GM12873 (cell line): ENCODE measurements around the gene SPTBN1.

Experiments used
- TF ChIP-seq, protein P1 (sequence below): IDR thresholded peaks from 2 replicates; pipeline ENCODE4 v1.5.1; 2012; ENCODE audit warnings: low read depth, mild to moderate bottlenecking, moderate library complexity, low read length, control low read depth; ENCODE audit not compliant: insufficient read depth; ENCODE audit errors: missing control alignments

SPTBN1 gene

GRCh38 chr2:54564439-54564838 is 108.3 kb downstream of the SPTBN1 start:
- TF ChIP-seq, protein P1, sequence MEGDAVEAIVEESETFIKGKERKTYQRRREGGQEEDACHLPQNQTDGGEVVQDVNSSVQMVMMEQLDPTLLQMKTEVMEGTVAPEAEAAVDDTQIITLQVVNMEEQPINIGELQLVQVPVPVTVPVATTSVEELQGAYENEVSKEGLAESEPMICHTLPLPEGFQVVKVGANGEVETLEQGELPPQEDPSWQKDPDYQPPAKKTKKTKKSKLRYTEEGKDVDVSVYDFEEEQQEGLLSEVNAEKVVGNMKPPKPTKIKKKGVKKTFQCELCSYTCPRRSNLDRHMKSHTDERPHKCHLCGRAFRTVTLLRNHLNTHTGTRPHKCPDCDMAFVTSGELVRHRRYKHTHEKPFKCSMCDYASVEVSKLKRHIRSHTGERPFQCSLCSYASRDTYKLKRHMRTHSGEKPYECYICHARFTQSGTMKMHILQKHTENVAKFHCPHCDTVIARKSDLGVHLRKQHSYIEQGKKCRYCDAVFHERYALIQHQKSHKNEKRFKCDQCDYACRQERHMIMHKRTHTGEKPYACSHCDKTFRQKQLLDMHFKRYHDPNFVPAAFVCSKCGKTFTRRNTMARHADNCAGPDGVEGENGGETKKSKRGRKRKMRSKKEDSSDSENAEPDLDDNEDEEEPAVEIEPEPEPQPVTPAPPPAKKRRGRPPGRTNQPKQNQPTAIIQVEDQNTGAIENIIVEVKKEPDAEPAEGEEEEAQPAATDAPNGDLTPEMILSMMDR: no peak

DNA sequence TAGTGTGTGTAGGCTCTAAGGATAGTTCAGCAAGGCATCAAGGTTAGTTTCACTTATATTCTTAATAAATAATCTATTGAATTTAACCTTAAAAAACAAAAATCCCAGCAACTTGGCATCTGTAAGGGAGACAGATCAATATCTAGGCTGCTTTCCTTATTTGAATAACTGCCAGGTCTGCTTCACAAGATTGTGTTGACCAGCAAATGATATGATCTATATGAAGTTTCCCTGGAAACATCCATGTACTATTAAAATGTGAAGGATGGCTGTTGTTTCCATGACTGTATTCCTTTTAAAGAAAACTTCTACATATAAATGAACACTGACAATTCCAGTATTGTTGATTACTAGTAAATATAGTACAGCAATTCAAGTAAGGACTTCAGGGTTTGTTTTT is 109.4 kb downstream of the SPTBN1 start:
- TF ChIP-seq, protein P1: no peak

- TF ChIP-seq, protein P1: no peak
Observed at GRCh38 chr2:54566896-54567295, 110.8 kb downstream of the SPTBN1 start.

DNA sequence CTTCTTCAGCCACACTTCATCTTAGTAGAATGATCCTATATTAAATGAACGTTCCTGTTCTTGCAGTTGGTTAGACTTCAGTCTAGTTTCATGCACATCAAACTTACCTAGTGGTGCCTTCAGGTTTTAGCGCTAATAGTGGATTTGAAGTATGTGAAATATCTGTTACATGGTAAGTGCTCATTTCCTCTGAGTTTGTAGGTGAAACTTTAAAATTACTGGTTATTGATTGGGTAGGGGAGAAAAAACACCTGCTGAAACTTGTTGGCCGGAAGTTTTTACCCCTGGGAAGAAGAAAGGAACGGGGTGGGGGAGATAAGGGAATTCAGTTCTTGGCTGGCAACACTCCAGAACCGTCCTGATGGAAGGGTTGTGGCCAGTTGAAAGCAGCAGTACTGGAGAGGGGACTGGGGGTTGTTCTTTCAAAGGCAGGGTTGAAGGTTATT is 112.8 kb downstream of the SPTBN1 start:
- TF ChIP-seq, protein P1: no peak

GRCh38 chr2:54569745-54570301 is 113.7 kb downstream of the SPTBN1 start:
- TF ChIP-seq, protein P1: no peak

- TF ChIP-seq, protein P1: no peak
Observed at GRCh38 chr2:54570321-54570855, 114.3 kb downstream of the SPTBN1 start.

- TF ChIP-seq, protein P1: no peak
Observed at GRCh38 chr2:54570925-54571694, 115.0 kb downstream of the SPTBN1 start.
